Ascending aorta (tissue), 2 donors: ENCODE measurements around the gene PHOSPHO2. TPM values are rescaled to one million over a fixed set of nuclear protein-coding genes. Genes with fewer than 3 reads are reported as not detected.

ENCODE experiments used
- DNase-seq, 2 donors: peaks; one replicate each; pipeline ENCODE4 v3.0.0-alpha.2; 2019; ENCODE audit warnings: low spot score in 2 of 2
- H3K27ac ChIP-seq, 2 donors: fragments of 200-600 bp; sonication (generic); one replicate each; pipeline ENCODE4 v1.5.1; 2016 to 2017; ENCODE audit warnings: mild to moderate bottlenecking in 1 of 2
- H3K27me3 ChIP-seq: fragments of 200-600 bp; sonication (generic); one replicate; pipeline ENCODE4 v1.5.1; 2017
- H3K36me3 ChIP-seq, 2 donors: fragments of 200-600 bp; sonication (generic); one replicate each; pipeline ENCODE4 v1.5.1; 2016
- H3K4me1 ChIP-seq, 2 donors: fragments of 200-600 bp; sonication (generic); one replicate each; pipeline ENCODE4 v1.5.1; 2016 to 2017; ENCODE audit warnings: mild to moderate bottlenecking in 1 of 2
- H3K4me3 ChIP-seq, 2 donors: fragments of 200-600 bp; sonication (generic); one replicate each; pipeline ENCODE4 v1.5.1; 2016 to 2017; ENCODE audit warnings: mild to moderate bottlenecking in 1 of 2
- H3K9me3 ChIP-seq, 2 donors: fragments of 200-600 bp; sonication (generic); one replicate each; pipeline ENCODE4 v1.5.1; 2016
- intact Hi-C: fragments of 100-400 bp; cut with DNase I; formaldehyde crosslinking; loops from one replicate; pipeline ENCODE4 v1.15.1; 2023
- total RNA-seq: library from RNA; depleted of rRNA; stranded (reverse); fragments of >200 nt; gene quantifications from one replicate; pipeline ENCODE4 v1.1.0, GENCODE V29; 2016
- TF ChIP-seq, protein P1 (sequence below), 3 experiments: fragments of 200-600 bp in 2 of 3; fragments of 450-650 bp in 1 of 3; sonication (generic) in 2 of 3; IDR thresholded peaks; one replicate each; pipeline ENCODE4 v1.5.1; 2016 to 2019; ENCODE audit warnings: antibody characterized with exemption in 3 of 3, mild to moderate bottlenecking in 1 of 3, moderate library complexity in 1 of 3

PHOSPHO2 gene
- total RNA-seq, 1 donor from 2014 or later, result not detected

DNA sequence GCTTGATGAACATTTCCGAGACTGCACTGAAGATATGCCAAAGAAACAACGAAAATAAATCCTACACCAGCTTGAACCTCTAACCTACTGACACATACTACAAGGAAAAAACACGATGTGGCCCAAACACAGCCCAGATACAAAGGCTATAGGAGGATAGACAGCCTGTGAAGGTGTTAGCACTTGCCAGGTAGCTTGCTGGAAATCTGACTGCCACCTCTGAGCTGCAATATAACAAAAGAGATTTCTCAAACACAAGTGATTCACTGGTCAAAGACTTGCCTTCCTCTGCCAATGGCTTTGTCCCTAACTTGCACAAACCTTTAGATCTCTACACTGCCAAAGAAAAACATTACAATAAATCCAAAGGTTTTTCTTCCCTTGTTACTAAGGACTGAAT, 21.2 kb upstream of the PHOSPHO2 start:
- Histone ChIP-seq H3K36me3 (no peaks in the 10 kb centered on the region), H3K27ac (no peak overlapping the region), H3K4me1 (no peaks in the 10 kb centered on the region), H3K9me3 (no peaks in the 10 kb centered on the region), H3K27me3 (no peaks in the 10 kb centered on the region), H3K4me3 (no peak overlapping the region)
- intact Hi-C loops, result no loop called here
- TF ChIP-seq, protein P1, sequence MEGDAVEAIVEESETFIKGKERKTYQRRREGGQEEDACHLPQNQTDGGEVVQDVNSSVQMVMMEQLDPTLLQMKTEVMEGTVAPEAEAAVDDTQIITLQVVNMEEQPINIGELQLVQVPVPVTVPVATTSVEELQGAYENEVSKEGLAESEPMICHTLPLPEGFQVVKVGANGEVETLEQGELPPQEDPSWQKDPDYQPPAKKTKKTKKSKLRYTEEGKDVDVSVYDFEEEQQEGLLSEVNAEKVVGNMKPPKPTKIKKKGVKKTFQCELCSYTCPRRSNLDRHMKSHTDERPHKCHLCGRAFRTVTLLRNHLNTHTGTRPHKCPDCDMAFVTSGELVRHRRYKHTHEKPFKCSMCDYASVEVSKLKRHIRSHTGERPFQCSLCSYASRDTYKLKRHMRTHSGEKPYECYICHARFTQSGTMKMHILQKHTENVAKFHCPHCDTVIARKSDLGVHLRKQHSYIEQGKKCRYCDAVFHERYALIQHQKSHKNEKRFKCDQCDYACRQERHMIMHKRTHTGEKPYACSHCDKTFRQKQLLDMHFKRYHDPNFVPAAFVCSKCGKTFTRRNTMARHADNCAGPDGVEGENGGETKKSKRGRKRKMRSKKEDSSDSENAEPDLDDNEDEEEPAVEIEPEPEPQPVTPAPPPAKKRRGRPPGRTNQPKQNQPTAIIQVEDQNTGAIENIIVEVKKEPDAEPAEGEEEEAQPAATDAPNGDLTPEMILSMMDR (IDR thresholded peaks at IDR 0.05), result no peak
- no peak for DNase-seq

DNA sequence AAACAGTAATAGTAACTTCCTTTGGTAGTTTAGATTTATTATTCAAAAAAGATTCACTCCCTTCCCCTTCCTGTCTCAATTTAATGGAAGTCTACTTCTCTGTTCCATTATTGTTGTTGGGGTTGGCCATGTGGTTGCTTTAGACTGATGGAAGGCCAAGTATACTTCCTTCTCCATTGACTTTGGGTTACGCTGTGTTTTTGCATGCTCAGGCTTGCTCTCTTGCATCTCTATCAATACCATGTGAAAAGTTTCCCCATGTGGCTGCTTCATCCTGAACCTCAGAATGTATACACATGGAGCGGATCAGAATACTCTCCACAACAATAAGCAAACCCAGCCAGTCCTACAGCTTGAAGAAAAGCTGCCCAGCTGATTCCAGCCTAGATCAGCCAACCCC, 20.3 kb upstream of the PHOSPHO2 start:
- TF ChIP-seq, protein P1 (IDR thresholded peaks at IDR 0.05), result no peak
- Histone ChIP-seq H3K4me1 (no peaks in the 10 kb centered on the region), H3K9me3 (no peaks in the 10 kb centered on the region)

DNA sequence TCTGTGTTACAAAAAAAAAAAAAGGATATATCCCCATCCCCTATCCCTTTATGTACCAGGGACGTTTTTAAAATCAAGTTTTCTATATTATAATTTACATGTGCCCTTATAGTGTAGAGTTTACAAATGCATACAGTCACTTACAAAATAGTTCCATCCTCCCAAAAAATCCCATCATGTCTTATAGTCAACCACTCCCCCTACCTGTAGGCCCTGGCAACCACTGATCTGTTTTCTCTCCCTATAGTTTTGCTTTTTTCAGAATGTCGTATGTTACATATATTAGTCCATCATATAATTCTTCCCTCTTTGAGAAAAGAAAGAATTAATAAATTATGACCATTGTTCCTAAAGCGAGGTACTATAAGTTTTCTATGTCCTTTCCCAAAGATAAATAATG, 17.9 kb upstream of the PHOSPHO2 start:
- H3K4me1 ChIP-seq, result no peaks in the 10 kb centered on the region
- DNase-seq, result no peak
- TF ChIP-seq, protein P1 (IDR thresholded peaks at IDR 0.05), result no peak

More for the DNA sequence above, 20.3 kb upstream of the PHOSPHO2 start:
- Histone ChIP-seq H3K36me3 (no peaks in the 10 kb centered on the region), H3K4me3 (no peak overlapping the region), H3K27ac (no peak overlapping the region), H3K27me3 (no peaks in the 10 kb centered on the region)
- intact Hi-C loops, result no loop called here
- DNase-seq, result no peak

DNA sequence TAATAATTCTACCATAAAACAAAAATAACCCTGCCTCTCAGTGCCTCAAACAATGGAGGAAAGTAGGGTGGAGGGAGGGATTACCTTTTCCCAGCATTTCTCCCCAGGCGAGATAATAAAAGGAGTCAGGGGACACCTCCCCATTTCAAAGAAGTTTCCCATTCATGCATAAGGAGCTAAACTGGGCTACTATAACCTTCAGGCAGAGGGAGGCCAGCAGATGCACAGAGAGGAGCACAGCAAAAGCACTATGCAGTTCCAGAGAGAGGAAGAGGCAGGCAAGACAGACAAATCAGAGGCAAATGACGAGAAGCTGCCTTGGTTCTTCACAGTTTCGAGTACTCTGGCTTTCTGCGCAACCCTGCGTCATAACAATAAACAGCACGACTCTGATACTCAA, 17.4 kb upstream of the PHOSPHO2 start:
- Histone ChIP-seq H3K36me3 (no peaks in the 10 kb centered on the region), H3K4me3 (no peak overlapping the region), H3K9me3 (no peaks in the 10 kb centered on the region), H3K27me3 (no peaks in the 10 kb centered on the region), H3K4me1 (no peaks in the 10 kb centered on the region), H3K27ac (no peak overlapping the region)
- no peak for DNase-seq
- TF ChIP-seq, protein P1 (IDR thresholded peaks at IDR 0.05), result no peak
- intact Hi-C loops, result no loop called here

More for the DNA sequence above, 17.9 kb upstream of the PHOSPHO2 start:
- Histone ChIP-seq H3K4me3 (no peak overlapping the region), H3K27me3 (no peaks in the 10 kb centered on the region), H3K27ac (no peak overlapping the region), H3K9me3 (no peaks in the 10 kb centered on the region), H3K36me3 (no peaks in the 10 kb centered on the region)
- intact Hi-C loops, result no loop called here

DNA sequence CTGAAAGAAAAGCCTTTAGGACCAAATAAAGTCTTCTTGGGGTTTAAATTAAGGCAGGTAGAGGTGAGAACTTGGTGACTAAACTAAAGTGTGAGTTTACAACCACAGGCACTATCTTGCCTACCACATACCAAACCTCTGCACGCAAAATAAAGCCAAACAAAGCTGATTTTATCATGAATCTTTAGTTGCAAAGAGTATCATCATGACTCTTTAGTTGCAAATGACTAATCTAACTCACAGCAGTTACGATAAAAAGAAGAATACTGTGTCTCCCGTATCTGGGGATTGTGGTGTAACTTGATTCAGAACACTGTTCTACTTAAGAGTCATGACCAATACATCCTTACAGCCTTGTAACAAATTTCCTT, 11.2 kb upstream of the PHOSPHO2 start:
- no peaks in the 10 kb centered on the region for H3K9me3 ChIP-seq
- H3K36me3 ChIP-seq, result no peaks in the 10 kb centered on the region
- no peak for DNase-seq
- intact Hi-C loops, result no loop called here
- H3K4me1 ChIP-seq, result no peaks in the 10 kb centered on the region
- TF ChIP-seq, protein P1 (IDR thresholded peaks at IDR 0.05), result no peak
- H3K4me3 ChIP-seq, result no peak overlapping the region
- no peak overlapping the region for H3K27ac ChIP-seq
- H3K27me3 ChIP-seq, result no peaks in the 10 kb centered on the region
